Daoy (cell line): ENCODE results near the gene NPW. TPM values are rescaled to one million over a fixed set of nuclear protein-coding genes. Genes with fewer than 3 reads are reported as not detected.

Source experiments
- DNase-seq: peaks from one replicate; pipeline ENCODE4 v3.0.0-alpha.2; 2015; ENCODE audit warnings: low read depth
- total RNA-seq: library from RNA; depleted of rRNA; stranded (reverse); fragments of >200 nt; shearing (Covaris generic); gene quantifications from 2 replicates; pipeline ENCODE4 v1.2.3, GENCODE V29; 2014; rRNA removed

The NPW gene
- total RNA-seq: 0.46 and 1.5 TPM in 2 replicates

DNA sequence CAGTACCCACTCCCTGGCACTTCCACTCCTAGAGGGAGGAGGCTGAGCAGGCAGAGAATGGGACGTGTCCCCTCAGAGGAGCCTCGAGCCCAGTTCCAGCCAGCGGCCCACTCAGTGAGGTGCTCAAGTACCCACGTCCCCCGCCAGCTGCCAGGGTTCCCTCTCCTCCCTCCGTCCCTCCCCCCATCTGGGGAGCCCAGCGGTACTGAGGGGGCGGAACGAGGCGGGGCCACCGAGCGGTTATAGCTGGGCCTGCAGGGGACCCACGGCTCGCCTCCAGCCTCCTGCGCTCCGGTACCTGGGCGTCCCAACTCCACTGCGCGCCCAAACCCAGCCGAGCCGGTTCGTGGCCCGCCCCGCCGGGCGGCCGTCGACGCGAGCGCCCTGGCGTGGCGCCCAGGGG, at the start of gene NPW:
Gene NPW (plus strand): TSS at position 268 of the 403 bp plus-strand sequence.
- no peak for DNase-seq

DNA sequence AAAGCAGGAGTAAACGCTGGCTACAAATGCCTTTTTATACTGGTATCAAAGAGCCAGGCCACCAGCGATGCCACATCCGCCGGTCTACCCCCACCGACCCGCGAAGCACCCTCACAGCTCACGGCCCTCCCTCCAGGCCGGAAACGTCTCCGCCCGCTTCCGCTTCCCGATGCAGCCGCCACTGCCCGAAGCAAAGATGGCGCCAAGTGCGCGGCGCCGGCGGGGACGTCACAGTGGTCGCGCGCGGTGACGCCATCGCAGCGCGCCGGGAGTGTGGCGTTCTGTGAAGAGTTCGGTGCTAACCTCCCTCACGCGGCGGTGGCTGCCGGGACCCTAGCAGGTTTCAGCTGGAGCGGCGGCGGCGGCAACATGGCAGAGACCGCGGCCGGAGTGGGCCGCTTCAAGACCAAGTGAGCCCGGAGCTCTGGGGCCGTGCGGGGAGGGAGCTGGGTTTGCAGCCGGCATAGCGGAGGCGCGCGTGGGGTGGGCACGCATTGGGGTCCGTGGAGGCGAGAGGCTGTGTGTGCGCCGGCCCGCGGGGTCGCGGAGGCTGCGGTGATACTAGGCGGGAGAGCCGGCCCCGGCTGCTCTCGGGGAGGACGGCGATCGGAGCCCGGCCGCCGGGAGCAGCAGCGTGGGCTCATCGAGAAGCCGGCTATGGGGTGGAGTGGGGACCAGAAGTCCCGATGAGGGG, 47.6 kb upstream of the NPW start, which contains the start of gene TBL3:
Gene TBL3 (plus strand): TSS at position 258 of the 694 bp plus-strand sequence. CDS start 112 bp downstream, at position 370.
- peak; percentile 98 for DNase-seq

DNA sequence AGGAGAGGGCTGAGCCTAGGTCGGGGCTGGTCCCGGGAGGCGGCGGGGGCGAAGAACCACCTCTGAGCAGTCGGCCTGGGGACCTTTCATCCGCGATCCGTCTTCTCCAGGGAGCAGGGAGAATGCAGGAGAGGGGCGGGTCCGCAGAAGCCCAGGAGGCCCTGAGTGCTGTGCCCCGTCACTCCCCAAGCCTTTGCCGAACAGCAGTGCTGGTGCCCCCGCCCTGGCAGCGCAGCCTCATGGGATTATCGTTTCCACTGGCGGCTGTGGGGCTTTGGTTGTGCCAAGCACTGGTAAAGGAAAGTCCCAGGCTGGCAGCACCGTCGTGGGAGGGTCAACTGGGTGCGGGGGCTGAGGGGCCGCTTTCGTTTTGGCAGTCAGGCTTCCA, 47.1 kb upstream of the NPW start:
- DNase-seq: no peak

GRCh38 chr16:1973461-1974156, 46.0 kb upstream of the NPW start:
- no peak for DNase-seq

GRCh38 chr16:1974157-1975070, 45.2 kb upstream of the NPW start:
- no peak for DNase-seq

GRCh38 chr16:1975432-1976215, 44.0 kb upstream of the NPW start:
- DNase-seq: no peak

DNA sequence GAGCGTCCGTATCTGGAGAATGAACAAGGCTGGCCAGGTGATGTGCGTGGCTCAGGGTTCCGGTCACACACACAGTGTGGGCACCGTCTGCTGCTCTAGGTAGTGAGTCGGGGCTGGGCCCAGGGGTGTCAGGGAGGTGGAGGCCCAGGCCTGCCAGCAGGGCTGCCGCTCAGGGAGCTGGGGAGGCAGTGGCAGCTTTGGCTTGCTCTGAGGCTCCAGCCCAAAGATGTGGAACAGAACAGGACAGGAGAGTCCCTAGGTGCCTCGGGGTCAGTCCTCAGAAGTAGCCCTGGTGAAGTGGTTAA, 43.4 kb upstream of the NPW start:
- no peak for DNase-seq

GRCh38 chr16:1976951-1977874, 42.4 kb upstream of the NPW start:
- no peak for DNase-seq

- no peak for DNase-seq
These were observed 41.7 kb upstream of the NPW start for GRCh38 chr16:1977875-1978268.

DNA sequence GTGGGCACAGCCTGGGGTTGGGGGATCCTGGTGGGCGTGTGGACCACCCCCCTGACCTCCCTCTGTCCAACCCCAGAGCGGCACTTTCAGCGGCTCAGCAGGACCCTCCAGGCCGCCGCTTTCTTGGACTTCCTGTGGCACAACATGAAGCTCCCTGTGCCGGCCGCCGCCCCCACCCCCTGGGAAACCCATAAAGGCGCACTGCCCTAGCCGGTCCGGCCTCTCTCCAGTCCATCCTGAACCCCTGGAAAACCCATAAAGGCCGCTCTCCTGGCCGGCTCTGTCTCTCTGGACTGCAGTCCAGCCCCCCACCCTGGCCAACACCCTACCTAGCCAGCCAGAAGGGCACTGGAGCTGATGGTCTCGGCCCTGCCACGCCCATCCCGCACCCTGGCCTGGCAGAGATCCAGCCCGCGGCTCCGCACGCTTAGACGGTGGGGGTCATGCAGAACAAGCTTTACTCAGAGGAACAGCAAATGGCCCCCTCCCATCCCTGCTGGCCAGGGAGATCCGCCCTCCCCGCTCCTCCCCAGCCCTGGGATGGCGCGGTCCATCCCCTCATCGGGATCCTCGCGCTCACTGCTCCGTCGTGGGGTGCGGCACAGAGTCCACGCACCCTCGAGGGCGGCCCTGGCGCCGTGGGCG, 41.0 kb upstream of the NPW start:
- DNase-seq: no peak

GRCh38 chr16:1979271-1980029, 40.1 kb upstream of the NPW start:
- no peak for DNase-seq

- no peak for DNase-seq
These were observed 39.4 kb upstream of the NPW start for GRCh38 chr16:1980030-1980769.

DNA sequence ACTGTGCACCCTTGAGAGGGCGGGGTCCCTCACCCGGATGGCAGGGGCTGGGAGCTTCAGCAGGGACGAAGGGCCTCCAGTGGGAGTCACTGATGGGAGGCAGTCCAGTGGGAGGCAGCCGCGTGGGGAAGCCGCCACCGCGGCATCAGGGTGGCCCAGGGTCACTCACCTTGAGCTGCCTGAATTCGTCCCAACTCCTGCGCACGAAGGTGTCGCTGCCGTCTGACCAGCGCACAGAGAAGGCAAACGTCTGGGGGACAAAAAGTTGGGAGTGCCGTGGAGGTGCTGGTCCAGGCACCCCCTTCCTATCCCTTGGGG, 38.9 kb upstream of the NPW start:
- no peak for DNase-seq

DNA sequence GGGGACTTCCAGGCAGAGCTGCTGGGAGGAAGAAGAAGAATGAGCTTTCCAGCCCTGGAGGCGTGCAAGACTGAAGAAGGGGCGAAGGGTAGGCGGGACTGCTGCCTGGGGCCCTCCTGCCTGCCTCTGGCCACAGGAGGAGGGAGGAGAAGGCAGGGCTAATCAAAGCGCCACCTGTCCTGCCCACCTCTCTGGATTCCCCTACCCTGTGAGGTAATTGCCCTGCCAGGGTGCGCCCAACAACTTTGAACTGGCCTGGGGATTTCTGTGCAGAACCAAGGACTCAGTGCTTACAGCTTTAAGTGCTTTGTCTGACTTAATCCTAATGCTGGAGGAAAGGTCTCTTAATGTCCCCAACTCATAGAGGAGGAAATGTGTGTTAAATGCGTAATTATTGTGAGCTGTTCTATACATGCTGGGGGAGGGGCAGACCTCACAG, 38.2 kb upstream of the NPW start, which contains the start of gene NOXO1:
Gene NOXO1 (minus strand): TSS at position 72 of the 439 bp plus-strand sequence. CDS start 290 bp downstream, outside the sequence.
- no peak for DNase-seq

- no peak for DNase-seq
These were observed 37.6 kb upstream of the NPW start for GRCh38 chr16:1982013-1982433.

GRCh38 chr16:1982991-1983543, 36.5 kb upstream of the NPW start:
- no peak for DNase-seq

GRCh38 chr16:1983544-1984346, 35.8 kb upstream of the NPW start, which contains the start of gene GFER:
Gene GFER, plus strand, starts transcription at chr16:1984193. Its CDS starts 26 bp downstream, at chr16:1984219.
- DNase-seq: peak; percentile 94
